Endothelial cell of umbilical vein (primary cell): Measurements from ENCODE around the gene PLA2G10. TPM values are rescaled to one million over a fixed set of nuclear protein-coding genes. Genes with fewer than 3 reads are reported as not detected.
"Not testable (repeated sequence)": the region's sequence is repeated elsewhere in the genome, so short reads cannot be mapped to it uniquely, and the experiment has no call there.

Experiments
- BruUV-seq: library from RNA; stranded (reverse); fragments of 400-500 nt; replicated peaks from 2 replicates; lab custom pipeline; 2021; lab: Mats Ljungman, UMichigan
- CTCF ChIA-PET: fragments of 300-600, 350-600 bp; sonication (Branson Sonifier 250); formaldehyde crosslinking; loops from one replicate; lab custom pipeline; 2021; ENCODE audit warnings: antibody characterized with exemption, inconsistent platforms; lab: Charles Lee
- POLR2A ChIA-PET: fragments of 300-600, 350-600 bp; sonication (Branson Sonifier 250); formaldehyde crosslinking; loops from one replicate; lab custom pipeline; 2021; ENCODE audit warnings: antibody characterized with exemption, inconsistent platforms; lab: Charles Lee
- DNase-seq: peaks from one replicate; pipeline ENCODE4 v3.0.0-alpha.2; 2011; ENCODE audit warnings: low read depth, low spot score
- FAIRE-seq: peaks from 2 replicates; lab custom pipeline; 2011; peaks lifted over from hg19 to GRCh38; lab: Jason Lieb, UNC
- H2AFZ ChIP-seq: 2 replicates; pipeline ENCODE4 v1.6.0; 2012; ENCODE audit warnings: low read depth, low read length, control low read depth, inconsistent platforms
- H3K27ac ChIP-seq: 2 replicates; pipeline ENCODE4 v1.5.1; 2011; ENCODE audit warnings: low read depth, mild to moderate bottlenecking, control low read depth, low read length, moderate library complexity; ENCODE audit not compliant: insufficient read depth
- H3K27me3 ChIP-seq, 2 experiments: 2 replicates each; pipeline versions ENCODE4 v1.6.0 to v1.6.1; 2011; ENCODE audit warnings: low read length in 2 of 2, mixed read lengths in 1 of 2; ENCODE audit not compliant: control insufficient read depth in 2 of 2, insufficient read depth in 2 of 2
- H3K36me3 ChIP-seq, 2 experiments: 2 replicates in 1 of 2; 3 replicates in 1 of 2; pipeline ENCODE4 v1.5.1; 2011; ENCODE audit warnings: low read length in 2 of 2, mild to moderate bottlenecking in 1 of 2, moderate library complexity in 1 of 2; ENCODE audit not compliant: control insufficient read depth in 2 of 2, insufficient read depth in 2 of 2; ENCODE audit errors: extremely low read depth in 1 of 2
- H3K4me1 ChIP-seq: 3 replicates; pipeline ENCODE4 v1.5.1; 2011; ENCODE audit warnings: mild to moderate bottlenecking, low read length; ENCODE audit not compliant: control insufficient read depth, insufficient read depth; ENCODE audit errors: extremely low read depth
- H3K4me2 ChIP-seq: 2 replicates; pipeline ENCODE4 v1.6.1; 2011; ENCODE audit warnings: low read length, control low read depth, mixed read lengths; ENCODE audit not compliant: insufficient read depth
- H3K4me3 ChIP-seq, 3 experiments: fragments of 200-600 bp in 1 of 3; sonication (generic), shearing (Covaris generic) in 1 of 3; replicated peaks in 1 of 3; 2 replicates each; pipeline ENCODE4 v1.5.1; 2011 to 2016; ENCODE audit warnings: control low read depth in 3 of 3, low read length in 3 of 3, mild to moderate bottlenecking in 2 of 3, inconsistent platforms in 1 of 3, low read depth in 1 of 3, moderate library complexity in 1 of 3; ENCODE audit not compliant: insufficient read depth in 1 of 3
- H3K79me2 ChIP-seq: 2 replicates; pipeline ENCODE4 v1.6.0; 2012; ENCODE audit warnings: low read length, inconsistent platforms; ENCODE audit not compliant: control insufficient read depth, insufficient read depth
- H3K9ac ChIP-seq: replicated peaks from 2 replicates; pipeline ENCODE3; 2011; ENCODE audit warnings: low read length, control low read depth; ENCODE audit not compliant: insufficient read depth; ENCODE audit errors: extremely low read depth
- H3K9me1 ChIP-seq: replicated peaks from 3 replicates; pipeline ENCODE4 v1.6.0; 2011; ENCODE audit warnings: mild to moderate bottlenecking, low read length; ENCODE audit not compliant: control insufficient read depth, insufficient read depth; ENCODE audit errors: extremely low read depth
- H3K9me3 ChIP-seq: replicated peaks from 2 replicates; pipeline ENCODE4 v1.5.1; 2012; ENCODE audit warnings: low read length, inconsistent platforms; ENCODE audit not compliant: control insufficient read depth, insufficient read depth
- H4K20me1 ChIP-seq: replicated peaks from 2 replicates; pipeline ENCODE3; 2011; ENCODE audit warnings: mild to moderate bottlenecking, low read length; ENCODE audit not compliant: control insufficient read depth, insufficient read depth; ENCODE audit errors: extremely low read depth
- EZH2 ChIP-seq: IDR thresholded peaks from 2 replicates; pipeline ENCODE4 v1.6.1; 2012; ENCODE audit warnings: borderline replicate concordance, low read depth, mild to moderate bottlenecking, moderate library complexity, low read length, inconsistent platforms; ENCODE audit not compliant: severe bottlenecking
- FOS ChIP-seq: IDR thresholded peaks from 2 replicates; pipeline ENCODE4 v1.6.1; 2011; ENCODE audit warnings: mild to moderate bottlenecking, low read length, moderate library complexity, borderline replicate concordance; ENCODE audit not compliant: insufficient read depth
- GATA2 ChIP-seq: IDR thresholded peaks from 2 replicates; pipeline ENCODE4 v1.7.0; 2011; ENCODE audit warnings: low read depth, mild to moderate bottlenecking, moderate library complexity, mixed read lengths, low read length; ENCODE audit not compliant: insufficient read length, insufficient read depth
- JUN ChIP-seq: IDR thresholded peaks from 2 replicates; pipeline ENCODE4 v1.6.1; 2011; ENCODE audit warnings: borderline replicate concordance, low read depth; ENCODE audit not compliant: insufficient read length, insufficient read depth
- MYC ChIP-seq: IDR thresholded peaks from one replicate; pipeline ENCODE4 v1.6.1; 2011; ENCODE audit warnings: mild to moderate bottlenecking, low read depth, low read length
- POLR2A ChIP-seq: IDR thresholded peaks from 2 replicates; pipeline ENCODE4 v1.6.1; 2012; ENCODE audit warnings: low read depth, mild to moderate bottlenecking, control low read depth, low read length
- POLR2AphosphoS5 ChIP-seq: IDR thresholded peaks from 2 replicates; pipeline ENCODE4 v1.6.1; 2012; ENCODE audit warnings: low read depth, mild to moderate bottlenecking, control low read depth, low read length, moderate library complexity; ENCODE audit not compliant: insufficient read depth
- dilution Hi-C: fragments of 300-500 bp; cut with MboI; formaldehyde crosslinking; loops from one replicate; pipeline ENCODE4 v1.15.0; 2019; ENCODE audit warnings: low sequenced_read_pairs; ENCODE audit not compliant: extremely low pct_ligation_motif_present
- intact Hi-C: fragments of 100-400 bp; cut with micrococcal nuclease; formaldehyde crosslinking; loops from one replicate; pipeline ENCODE4 v1.10.0; 2022
- polyA plus RNA-seq, 4 experiments: library from polyadenylated mRNA; depleted of rRNA in 3 of 4; stranded (reverse) in 3 of 4; unstranded in 1 of 4; fragments of >200 nt; gene quantifications; 2 replicates each; pipeline versions ENCODE4 v1.2.1 to v1.2.3, GENCODE V29; 2011 to 2012; ENCODE audit warnings: missing spikeins in 1 of 4
- total RNA-seq: library from RNA; stranded (reverse); gene quantifications from 2 replicates; pipeline ENCODE4 v1.2.3, GENCODE V29; 2021
- TF ChIP-seq, protein P1 (sequence below), 2 donors: IDR thresholded peaks; 1 replicate in 1 of 2; 2 replicates in 1 of 2; pipeline ENCODE4 v1.5.1; 2011; ENCODE audit warnings: low read length in 2 of 2, mild to moderate bottlenecking in 2 of 2, moderate library complexity in 2 of 2, control low read depth in 1 of 2, inconsistent platforms in 1 of 2, low read depth in 1 of 2; ENCODE audit not compliant: insufficient read depth in 1 of 2; ENCODE audit errors: extremely low read depth in 1 of 2
- TF ChIP-seq, protein P2 (sequence below): IDR thresholded peaks from 2 replicates; pipeline ENCODE4 v1.6.1; 2011; ENCODE audit not compliant: insufficient read depth, insufficient read length

PLA2G10 gene
- total and polyA plus RNA-seq, 2 donors (not counting 3 experiments of a cell fraction or from before 2014, with no cell fraction given), result 0.25 TPM; not detected in 1

DNA sequence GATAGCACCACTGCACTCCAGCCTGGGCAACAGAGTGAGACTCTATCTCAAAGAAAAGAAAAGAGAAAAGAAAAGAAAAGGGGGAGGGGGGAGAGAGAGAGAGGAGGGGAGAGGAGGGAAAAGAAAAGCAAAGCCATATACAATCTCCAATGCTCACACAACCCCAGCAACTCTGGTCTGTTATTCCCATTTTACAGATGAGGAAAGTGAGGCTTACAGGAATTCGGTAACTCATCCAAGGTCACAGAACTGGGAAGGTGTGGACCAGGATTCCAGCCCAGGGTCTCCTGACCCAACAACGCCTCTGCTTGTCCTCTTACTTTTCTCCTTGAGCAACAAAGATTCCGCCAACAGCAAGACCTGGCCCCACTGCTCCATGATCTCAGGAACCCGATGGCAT lies 13.0 kb downstream of the PLA2G10 start:
- dilution Hi-C loops (no loop called here), intact Hi-C loops (no loop called here)
- no peak overlapping the region for H3K4me3 ChIP-seq
- no peak overlapping the region for H2AFZ ChIP-seq
- no peaks in the 10 kb centered on the region for H3K9me1 ChIP-seq
- no peaks in the 10 kb centered on the region for H3K79me2 ChIP-seq
- no peak overlapping the region for H3K4me2 ChIP-seq
- no peaks in the 10 kb centered on the region for H3K9me3 ChIP-seq
- no peaks in the 10 kb centered on the region for H4K20me1 ChIP-seq
- BruUV-seq, result no TSS peak
- peaks cover 1% of the 10 kb centered on the region for H3K4me1 ChIP-seq
- H3K9ac ChIP-seq, result no peak overlapping the region
- ChIA-PET POLR2A (no interaction called here), CTCF (no interaction called here)
- FAIRE-seq (no peak), DNase-seq (no peak)
- H3K27me3 ChIP-seq, result no peaks in the 10 kb centered on the region
- H3K27ac ChIP-seq, result no peak overlapping the region
- H3K36me3 ChIP-seq, result no peaks in the 10 kb centered on the region
- TF ChIP-seq JUN, result no peak
- no peak for TF ChIP-seq POLR2AphosphoS5
- TF ChIP-seq MYC, result no peak
- no peak for TF ChIP-seq EZH2
- TF ChIP-seq FOS, result no peak
- TF ChIP-seq, protein P1, sequence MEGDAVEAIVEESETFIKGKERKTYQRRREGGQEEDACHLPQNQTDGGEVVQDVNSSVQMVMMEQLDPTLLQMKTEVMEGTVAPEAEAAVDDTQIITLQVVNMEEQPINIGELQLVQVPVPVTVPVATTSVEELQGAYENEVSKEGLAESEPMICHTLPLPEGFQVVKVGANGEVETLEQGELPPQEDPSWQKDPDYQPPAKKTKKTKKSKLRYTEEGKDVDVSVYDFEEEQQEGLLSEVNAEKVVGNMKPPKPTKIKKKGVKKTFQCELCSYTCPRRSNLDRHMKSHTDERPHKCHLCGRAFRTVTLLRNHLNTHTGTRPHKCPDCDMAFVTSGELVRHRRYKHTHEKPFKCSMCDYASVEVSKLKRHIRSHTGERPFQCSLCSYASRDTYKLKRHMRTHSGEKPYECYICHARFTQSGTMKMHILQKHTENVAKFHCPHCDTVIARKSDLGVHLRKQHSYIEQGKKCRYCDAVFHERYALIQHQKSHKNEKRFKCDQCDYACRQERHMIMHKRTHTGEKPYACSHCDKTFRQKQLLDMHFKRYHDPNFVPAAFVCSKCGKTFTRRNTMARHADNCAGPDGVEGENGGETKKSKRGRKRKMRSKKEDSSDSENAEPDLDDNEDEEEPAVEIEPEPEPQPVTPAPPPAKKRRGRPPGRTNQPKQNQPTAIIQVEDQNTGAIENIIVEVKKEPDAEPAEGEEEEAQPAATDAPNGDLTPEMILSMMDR (IDR thresholded peaks at IDR 0.05; ENCODE audit: extremely low read depth in 1 of 2, insufficient read depth in 1 of 2, low read depth in 1 of 2, low read length in 2 of 2), result no peak
- no peak for TF ChIP-seq POLR2A
- no peak for TF ChIP-seq GATA2
- TF ChIP-seq, protein P2, sequence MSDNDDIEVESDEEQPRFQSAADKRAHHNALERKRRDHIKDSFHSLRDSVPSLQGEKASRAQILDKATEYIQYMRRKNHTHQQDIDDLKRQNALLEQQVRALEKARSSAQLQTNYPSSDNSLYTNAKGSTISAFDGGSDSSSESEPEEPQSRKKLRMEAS, result no peak

DNA sequence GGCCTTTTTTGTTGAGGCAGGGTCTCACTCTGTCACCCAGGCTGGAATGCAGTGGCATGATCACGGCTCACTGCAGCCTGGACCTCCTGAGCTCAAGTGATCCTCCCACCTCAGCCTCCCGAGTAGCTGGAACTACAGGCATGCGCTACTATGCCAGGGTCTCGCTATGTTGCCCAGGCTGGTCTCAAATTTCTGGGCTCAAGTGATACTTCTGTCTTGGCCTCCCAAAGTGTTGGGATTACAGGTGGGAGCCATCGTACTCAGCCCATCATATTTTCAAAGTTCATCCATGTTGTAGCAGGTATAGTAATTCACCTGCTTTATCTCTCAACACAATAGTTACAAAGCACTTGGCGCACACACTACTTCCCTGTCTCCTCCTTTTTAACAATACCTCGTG lies 13.7 kb downstream of the PLA2G10 start:
- BruUV-seq, H3K4me3 ChIP-seq, CTCF ChIA-PET, H4K20me1 ChIP-seq, H3K9me3 ChIP-seq, dilution Hi-C loops, H3K79me2 ChIP-seq, H3K9ac ChIP-seq, H3K27ac ChIP-seq, H3K4me1 ChIP-seq, FAIRE-seq, intact Hi-C loops, H3K27me3 ChIP-seq, H3K4me2 ChIP-seq, DNase-seq, POLR2A ChIA-PET, H3K9me1 ChIP-seq, H2AFZ ChIP-seq, H3K36me3 ChIP-seq: not testable (repeated sequence)
